IPS DF 4.7 (cell line): ENCODE results near the gene PAXIP1.

Source experiments
- DNase-seq: peaks from one replicate; pipeline ENCODE4 v3.0.0-alpha.2; 2013; ENCODE audit warnings: low spot score; ENCODE audit errors: extremely low read depth

Gene PAXIP1

GRCh38 chr7:154994996-154995395 lies 7.9 kb downstream of the PAXIP1 start:
- DNase-seq: no peak

- DNase-seq: no peak
These were observed 11.9 kb downstream of the PAXIP1 start for GRCh38 chr7:154990964-154991540.

- DNase-seq: no peak
These were observed 15.4 kb downstream of the PAXIP1 start for GRCh38 chr7:154987571-154987970.

DNA sequence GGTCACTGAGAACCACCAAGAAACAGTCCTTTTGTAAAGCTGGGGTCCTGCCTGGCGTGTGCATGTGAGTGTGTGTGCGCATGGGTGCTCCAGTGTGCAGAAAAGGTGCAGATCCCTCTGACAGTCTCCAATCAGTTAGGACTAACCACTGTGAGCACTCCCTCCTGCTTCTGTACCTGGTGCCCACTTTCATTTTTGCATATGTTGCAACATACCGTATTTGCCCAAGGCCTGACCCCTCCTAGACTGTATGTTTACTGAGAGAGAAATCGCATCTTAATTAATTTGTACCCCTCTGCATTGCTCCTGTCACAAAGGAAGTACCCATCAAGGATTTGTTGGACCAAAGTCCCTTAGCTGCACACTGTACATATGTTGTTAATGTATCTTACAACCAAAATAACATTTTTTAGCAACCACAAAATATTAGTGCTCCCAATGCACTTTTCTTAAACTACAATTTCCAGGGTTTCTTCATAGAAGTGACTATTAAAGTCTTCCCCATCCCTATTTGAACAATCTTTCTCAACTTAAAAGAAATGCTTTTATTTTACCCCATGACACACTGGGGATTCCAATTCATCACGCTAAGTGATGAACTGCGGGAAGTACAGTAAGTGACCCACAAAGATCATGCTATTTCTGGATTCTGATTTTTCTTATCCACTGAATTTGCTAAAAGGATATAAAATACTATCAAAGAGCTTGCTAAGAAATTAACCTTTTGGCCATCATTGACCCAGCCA lies 16.6 kb downstream of the PAXIP1 start:
- no peak for DNase-seq

- no peak for DNase-seq
These were observed 17.7 kb downstream of the PAXIP1 start for GRCh38 chr7:154985230-154985629.

- no peak for DNase-seq
These were observed 18.2 kb downstream of the PAXIP1 start for GRCh38 chr7:154984601-154985188.

DNA sequence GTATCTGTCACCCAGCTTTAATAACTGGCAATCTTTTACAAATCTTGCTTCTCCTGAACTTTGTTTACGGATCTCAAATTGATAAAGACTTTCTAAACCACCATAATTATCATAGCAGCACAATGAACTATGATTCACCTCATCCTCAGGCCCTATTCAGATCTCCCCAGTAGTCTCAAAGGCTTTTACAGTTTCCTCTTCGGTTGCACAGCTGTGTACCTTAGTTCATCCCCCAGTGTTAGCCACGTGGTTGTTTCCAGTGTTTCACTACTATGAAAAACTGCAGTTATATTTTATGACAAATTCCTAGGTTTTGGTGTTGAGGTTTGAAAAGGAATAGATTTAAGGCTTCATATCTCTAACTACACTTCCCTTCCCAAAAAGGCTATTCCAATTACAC lies 24.9 kb downstream of the PAXIP1 start:
- no peak for DNase-seq

DNA sequence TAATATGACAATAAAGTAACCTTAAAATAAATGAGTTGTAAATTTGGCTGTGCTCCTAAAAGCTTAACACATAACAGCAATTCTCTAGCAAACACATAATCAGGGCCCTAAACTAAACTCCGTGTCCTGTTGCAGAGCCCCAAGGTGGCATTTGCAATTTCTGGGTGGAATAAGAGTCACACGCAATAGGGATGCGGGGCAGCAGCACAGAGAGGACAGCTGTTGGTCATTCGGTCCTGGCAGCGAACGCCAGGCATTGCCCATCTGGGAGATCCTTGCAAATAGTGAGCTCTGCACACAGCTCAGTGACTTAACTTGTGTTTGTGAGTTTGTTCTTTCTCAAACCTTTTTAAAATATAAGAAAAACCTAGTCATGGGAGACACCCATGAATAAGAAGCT lies 25.7 kb downstream of the PAXIP1 start:
- DNase-seq: no peak

- DNase-seq: no peak
These were observed 26.1 kb downstream of the PAXIP1 start for GRCh38 chr7:154976844-154977243.

GRCh38 chr7:154975984-154976383 lies 26.9 kb downstream of the PAXIP1 start:
- no peak for DNase-seq

DNA sequence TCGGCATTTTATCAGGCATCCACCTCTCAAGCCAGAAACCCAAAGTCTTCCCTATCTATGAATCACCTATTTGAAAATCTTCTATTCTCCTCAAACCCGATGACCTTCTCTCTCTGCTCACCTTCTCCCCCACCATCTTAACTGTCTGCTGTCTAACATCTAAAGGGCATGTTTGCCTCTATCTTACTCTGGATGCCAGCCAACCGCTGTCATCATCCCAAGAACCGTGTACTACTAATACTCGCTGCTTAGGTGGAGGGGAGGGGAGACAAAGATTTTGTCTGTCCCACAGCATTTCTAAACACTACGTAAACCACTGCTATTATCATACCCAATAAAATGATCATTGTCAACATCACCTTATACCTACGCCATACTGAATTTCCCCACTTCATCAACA lies 29.5 kb downstream of the PAXIP1 start:
- DNase-seq: no peak

- no peak for DNase-seq
These were observed 34.5 kb downstream of the PAXIP1 start for GRCh38 chr7:154968336-154969001.

GRCh38 chr7:154967401-154967955 lies 35.4 kb downstream of the PAXIP1 start:
- DNase-seq: no peak

GRCh38 chr7:154965014-154965413 lies 37.9 kb downstream of the PAXIP1 start:
- DNase-seq: no peak

GRCh38 chr7:154960063-154960790 lies 42.7 kb downstream of the PAXIP1 start:
- no peak for DNase-seq

- no peak for DNase-seq
These were observed 46.5 kb downstream of the PAXIP1 start for GRCh38 chr7:154956427-154956826.

GRCh38 chr7:154953006-154953684 lies 49.8 kb downstream of the PAXIP1 start:
- peak; percentile 46 for DNase-seq

GRCh38 chr7:154950960-154951359 lies 52.0 kb downstream of the PAXIP1 start:
- DNase-seq: no peak

GRCh38 chr7:154947604-154948003 lies 55.3 kb downstream of the PAXIP1 start:
- no peak for DNase-seq

- DNase-seq: no peak
These were observed 56.8 kb downstream of the PAXIP1 start for GRCh38 chr7:154946166-154946565.

DNA sequence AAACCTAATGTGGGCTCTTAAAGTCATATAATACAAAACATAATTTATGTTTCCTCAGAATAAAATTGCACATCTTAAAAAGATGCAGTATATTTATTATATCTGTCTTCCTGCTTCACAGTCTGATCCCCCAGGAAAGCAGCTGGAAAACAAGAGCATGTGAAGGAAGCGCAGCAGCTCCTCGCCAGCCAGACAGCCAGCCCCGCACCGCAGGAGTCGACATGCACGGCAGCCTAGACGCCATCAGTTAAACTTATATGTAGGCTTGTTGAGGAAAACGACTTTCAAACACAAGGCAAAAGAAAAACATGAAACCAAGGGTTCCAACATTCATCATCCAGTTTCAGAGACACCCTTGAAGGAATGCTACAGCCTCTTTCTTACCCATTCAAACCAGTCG lies 59.0 kb downstream of the PAXIP1 start:
- no peak for DNase-seq
